ENCODE data around the gene CD99. TPM values are rescaled to one million over a fixed set of nuclear protein-coding genes. Genes with fewer than 3 reads are reported as not detected.
A peak's percentile ranks its signal among the peaks of the same experiment; 100 is the strongest.

CD99 gene
- total RNA-seq, 6 experiments from 2014 or later, result 526 to 610 (median 584) TPM

DNA sequence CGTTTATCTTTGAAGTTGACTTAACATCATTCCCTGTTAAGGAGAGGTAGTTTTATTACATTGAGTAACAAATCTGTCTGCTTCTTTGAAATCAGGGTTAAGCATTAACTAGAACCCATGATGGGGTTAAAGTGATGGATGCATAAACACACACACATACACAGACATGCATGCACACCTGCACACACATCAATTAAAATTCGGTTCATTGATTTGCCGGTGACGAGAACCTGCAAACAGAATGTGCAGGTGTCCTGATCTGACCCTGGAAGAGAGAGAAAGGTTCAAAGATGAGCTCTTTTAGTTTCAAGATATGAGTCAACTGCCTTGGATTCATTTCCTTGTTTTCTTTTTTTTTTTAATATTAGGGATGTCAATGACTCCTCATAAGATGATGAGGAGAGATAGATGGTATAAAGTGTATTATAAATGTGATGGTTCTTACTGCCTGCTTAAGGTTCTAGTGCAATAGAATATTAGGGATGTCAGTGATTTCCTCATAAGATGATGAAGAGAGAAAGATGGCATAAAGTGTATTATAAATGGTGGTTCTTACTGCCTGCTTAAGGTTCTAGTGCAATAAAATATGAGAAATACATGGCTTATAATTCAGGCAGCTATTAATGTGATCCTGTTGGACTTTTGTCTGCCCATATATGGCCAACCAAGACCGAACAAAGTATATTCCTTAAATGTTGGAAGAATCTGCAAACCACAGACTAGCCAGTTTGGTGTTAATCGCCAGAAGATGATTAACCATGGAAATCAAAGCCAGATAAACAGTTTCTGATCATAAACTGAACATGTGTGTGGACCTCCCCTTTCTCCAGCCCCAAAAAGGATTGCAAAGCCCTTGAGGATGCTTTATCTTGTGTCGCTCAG is 14.1 kb upstream of the CD99 start:
- H3K9me3 Mint-ChIP-seq, result no peaks in the 10 kb centered on the region
- H3K4me3 Mint-ChIP-seq, result peak overlapping the region; percentile 85
- H3K36me3 Mint-ChIP-seq (ENCODE audit: low read depth), result no peaks in the 10 kb centered on the region
- TF ChIP-seq, protein P1, sequence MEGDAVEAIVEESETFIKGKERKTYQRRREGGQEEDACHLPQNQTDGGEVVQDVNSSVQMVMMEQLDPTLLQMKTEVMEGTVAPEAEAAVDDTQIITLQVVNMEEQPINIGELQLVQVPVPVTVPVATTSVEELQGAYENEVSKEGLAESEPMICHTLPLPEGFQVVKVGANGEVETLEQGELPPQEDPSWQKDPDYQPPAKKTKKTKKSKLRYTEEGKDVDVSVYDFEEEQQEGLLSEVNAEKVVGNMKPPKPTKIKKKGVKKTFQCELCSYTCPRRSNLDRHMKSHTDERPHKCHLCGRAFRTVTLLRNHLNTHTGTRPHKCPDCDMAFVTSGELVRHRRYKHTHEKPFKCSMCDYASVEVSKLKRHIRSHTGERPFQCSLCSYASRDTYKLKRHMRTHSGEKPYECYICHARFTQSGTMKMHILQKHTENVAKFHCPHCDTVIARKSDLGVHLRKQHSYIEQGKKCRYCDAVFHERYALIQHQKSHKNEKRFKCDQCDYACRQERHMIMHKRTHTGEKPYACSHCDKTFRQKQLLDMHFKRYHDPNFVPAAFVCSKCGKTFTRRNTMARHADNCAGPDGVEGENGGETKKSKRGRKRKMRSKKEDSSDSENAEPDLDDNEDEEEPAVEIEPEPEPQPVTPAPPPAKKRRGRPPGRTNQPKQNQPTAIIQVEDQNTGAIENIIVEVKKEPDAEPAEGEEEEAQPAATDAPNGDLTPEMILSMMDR (IDR thresholded peaks at IDR 0.05), result no peak
- H3K27me3 Mint-ChIP-seq (ENCODE audit: insufficient read depth), result no peaks in the 10 kb centered on the region
- peak overlapping the region; percentile 84 for H3K27ac Mint-ChIP-seq
- DNase-seq, result no peak
- peaks cover 28% of the 10 kb centered on the region for H3K4me1 Mint-ChIP-seq (ENCODE audit: low read depth)

DNA sequence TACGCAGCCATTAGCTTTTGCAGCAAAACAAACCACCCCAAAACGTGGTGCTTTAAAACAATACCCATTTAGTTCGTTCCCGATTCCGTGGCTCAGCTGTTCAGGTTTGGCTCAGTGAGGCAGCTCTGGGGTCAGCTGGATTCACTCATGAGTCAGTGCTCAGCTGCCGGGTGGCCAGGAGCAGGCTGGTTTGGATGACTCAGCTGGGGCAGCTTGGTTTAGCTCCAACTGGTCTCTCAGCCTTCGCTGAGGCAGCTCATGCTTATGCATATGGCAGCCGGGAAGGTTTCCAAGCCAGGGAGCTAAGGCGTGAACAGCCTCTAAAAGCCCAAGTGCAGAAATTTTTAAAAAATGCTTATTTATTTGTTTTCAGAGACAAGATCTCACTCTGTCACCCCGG is 13.3 kb upstream of the CD99 start:
- H3K4me3 Mint-ChIP-seq, result peak overlapping the region; percentile 85
- peaks cover 28% of the 10 kb centered on the region for H3K4me1 Mint-ChIP-seq (ENCODE audit: low read depth)
- DNase-seq, result peak; percentile 99
- peak overlapping the region; percentile 84 for H3K27ac Mint-ChIP-seq
- H3K9me3 Mint-ChIP-seq, result no peaks in the 10 kb centered on the region
- TF ChIP-seq, protein P1 (IDR thresholded peaks at IDR 0.05), result no peak
- H3K36me3 Mint-ChIP-seq (ENCODE audit: low read depth), result no peaks in the 10 kb centered on the region
- H3K27me3 Mint-ChIP-seq (ENCODE audit: insufficient read depth), result no peaks in the 10 kb centered on the region

DNA sequence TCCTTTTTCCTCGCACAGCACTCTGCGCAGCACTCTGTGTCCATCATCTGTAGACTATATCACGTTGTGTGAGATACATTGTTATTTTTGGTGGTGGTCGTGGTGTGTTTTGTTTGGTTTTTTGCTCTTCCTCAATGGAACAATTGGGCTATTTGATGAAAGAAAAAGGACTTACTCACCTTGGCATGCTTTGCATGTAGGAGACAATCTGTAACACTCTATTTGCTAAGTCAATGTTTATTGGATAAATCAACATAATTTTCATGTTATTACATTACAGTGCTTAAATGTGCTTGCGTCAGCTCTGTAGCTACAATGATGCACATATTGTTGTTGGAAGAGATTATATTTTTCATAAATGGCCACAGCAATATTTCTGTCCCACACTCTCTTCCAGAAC is 12.5 kb upstream of the CD99 start:
- no peaks in the 10 kb centered on the region for H3K9me3 Mint-ChIP-seq
- no peaks in the 10 kb centered on the region for H3K36me3 Mint-ChIP-seq (ENCODE audit: low read depth)
- H3K27me3 Mint-ChIP-seq (ENCODE audit: insufficient read depth), result no peaks in the 10 kb centered on the region
- H3K4me1 Mint-ChIP-seq (ENCODE audit: low read depth), result peaks cover 28% of the 10 kb centered on the region
- DNase-seq, result no peak
- peak overlapping the region; percentile 31 for H3K27ac Mint-ChIP-seq
- H3K4me3 Mint-ChIP-seq, result peak overlapping the region; percentile 31; the same call in 1 of the 2 replicates
- TF ChIP-seq, protein P1 (IDR thresholded peaks at IDR 0.05), result no peak

DNA sequence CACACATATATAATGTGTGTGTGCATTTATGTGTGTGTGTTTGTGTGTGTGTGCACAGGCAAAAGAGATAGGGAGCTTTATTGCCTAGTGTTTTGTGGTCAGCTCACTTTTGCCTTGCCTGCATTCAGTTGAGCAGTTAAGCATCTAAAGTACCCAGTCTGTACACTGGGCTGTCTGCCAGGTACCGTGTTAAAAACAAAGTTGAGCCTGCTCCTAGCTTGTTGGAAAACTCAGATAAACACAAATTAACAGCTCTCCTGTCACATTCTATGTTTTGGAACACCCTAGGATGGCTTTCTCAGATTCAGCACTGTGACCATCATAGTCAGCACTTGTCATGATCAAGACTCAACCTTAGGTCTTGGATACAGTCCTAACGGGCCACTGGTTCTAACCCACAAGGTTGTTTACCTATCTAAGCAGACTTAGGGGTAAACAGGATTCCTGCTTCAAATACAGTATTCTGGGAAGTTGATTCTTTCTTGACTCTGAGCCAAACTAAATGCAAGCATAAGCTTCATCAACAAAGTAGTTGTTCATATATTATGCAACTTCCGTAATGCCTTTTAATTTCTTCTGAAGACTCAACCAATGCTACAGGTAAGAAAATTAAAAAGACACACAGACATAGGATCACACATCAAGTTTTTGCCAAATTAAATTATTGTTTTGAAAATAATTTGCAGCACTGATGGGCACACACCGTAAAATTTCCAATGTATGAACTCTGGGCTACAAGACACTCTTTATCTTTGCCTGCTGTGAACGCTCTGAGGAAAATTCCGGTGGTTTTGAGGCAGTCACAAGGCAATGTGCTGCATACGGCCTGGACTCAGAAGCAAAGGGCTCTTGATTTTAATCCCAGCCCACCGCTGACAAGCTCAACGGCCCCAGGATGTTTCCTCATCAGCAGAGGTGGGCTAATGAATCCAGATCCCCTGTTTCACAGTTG is 11.3 kb upstream of the CD99 start:
- TF ChIP-seq, protein P1 (IDR thresholded peaks at IDR 0.05), result no peak
- Mint-ChIP-seq H3K4me1 (ENCODE audit: low read depth) (peaks cover 28% of the 10 kb centered on the region), H3K4me3 (no peak overlapping the region), H3K27me3 (ENCODE audit: insufficient read depth) (peaks cover 2% of the 10 kb centered on the region; the same call in 1 of the 2 replicates), H3K27ac (no peak overlapping the region), H3K36me3 (ENCODE audit: low read depth) (no peaks in the 10 kb centered on the region), H3K9me3 (no peaks in the 10 kb centered on the region)
- no peak for DNase-seq

- H3K4me1 Mint-ChIP-seq (ENCODE audit: low read depth), result peaks cover 28% of the 10 kb centered on the region
- no peak overlapping the region for H3K4me3 Mint-ChIP-seq
- H3K9me3 Mint-ChIP-seq, result no peaks in the 10 kb centered on the region
- TF ChIP-seq, protein P1 (IDR thresholded peaks at IDR 0.05), result no peak
- H3K27ac Mint-ChIP-seq, result no peak overlapping the region
- no peak for DNase-seq
- H3K27me3 Mint-ChIP-seq (ENCODE audit: insufficient read depth), result peaks cover 2% of the 10 kb centered on the region; the same call in 1 of the 2 replicates
- H3K36me3 Mint-ChIP-seq (ENCODE audit: low read depth), result no peaks in the 10 kb centered on the region
Observed at GRCh38 chrX:2680486-2681348, 10.4 kb upstream of the CD99 start.

All from HFFc6 (cell line).